Upper lobe of left lung (tissue), 4 donors: ENCODE measurements around the gene CHD5.

Experiments
- CTCF ChIP-seq, 6 experiments: fragments of 450-650 bp in 4 of 6; fragments of 200-600 bp in 2 of 6; sonication (generic) in 2 of 6; IDR thresholded peaks; one replicate each; pipeline ENCODE4 v1.5.1; 2016 to 2019; ENCODE audit warnings: antibody characterized with exemption in 6 of 6
- POLR2A ChIP-seq, 4 donors: fragments of 450-650 bp; IDR thresholded peaks; one replicate each; pipeline ENCODE4 v1.5.1; 2016 to 2017; ENCODE audit warnings: antibody characterized with exemption in 4 of 4, mild to moderate bottlenecking in 2 of 4
- POLR2AphosphoS5 ChIP-seq, 2 donors: sonication (generic); formaldehyde crosslinking; IDR thresholded peaks; one replicate each; pipeline ENCODE4 v1.5.1; 2017; ENCODE audit warnings: antibody characterized with exemption in 2 of 2

DNA sequence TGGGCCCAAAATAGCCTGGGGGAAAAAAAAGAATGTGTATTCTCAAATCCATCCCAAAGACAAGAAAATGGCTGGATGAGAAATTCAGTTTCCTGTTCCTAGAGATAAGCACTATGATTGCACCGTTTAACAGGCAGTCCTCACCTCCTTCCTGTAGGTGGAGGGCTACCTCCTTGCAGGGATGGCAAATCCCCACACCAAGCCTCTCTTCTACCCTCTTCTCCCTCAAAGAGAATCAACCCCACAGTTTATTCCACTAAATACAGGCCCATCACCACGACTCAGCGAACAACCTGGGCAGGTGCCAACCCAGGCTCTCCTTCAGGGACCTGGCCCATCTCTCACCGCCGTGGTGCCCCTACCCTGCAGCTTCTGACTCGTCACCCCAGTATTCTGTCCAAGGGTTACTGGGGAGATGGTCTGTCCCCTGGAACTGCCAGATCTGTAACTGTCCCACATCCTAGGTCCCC lies 3.4 kb upstream of the CHD5 start:
- no peak for TF ChIP-seq CTCF (IDR thresholded peaks at IDR 0.05)
- TF ChIP-seq POLR2AphosphoS5 (IDR thresholded peaks at IDR 0.05) = no peak
- no peak for TF ChIP-seq POLR2A (IDR thresholded peaks at IDR 0.05)
